Activated naive CD4-positive, alpha-beta T cell treated with anti-CD3 and anti-CD28 coated beads for 36 hours (primary cell): Measurements from ENCODE around the gene DRC7. TPM values are rescaled to one million over a fixed set of nuclear protein-coding genes. Genes with fewer than 3 reads are reported as not detected.
A peak's percentile ranks its signal among the peaks of the same experiment; 100 is the strongest.

Experiments used
- CTCF ChIA-PET: fragments of 350-600 bp; sonication (Branson Sonifier 250); formaldehyde crosslinking; loops from one replicate; lab custom pipeline; 2021; ENCODE audit warnings: antibody characterized with exemption; lab: Charles Lee
- DNase-seq: peaks from one replicate; pipeline ENCODE4 v3.0.0-alpha.2; 2020
- H3K27ac Mint-ChIP-seq: one replicate; pipeline ENCODE4 v1.8.0; 2021; ENCODE audit warnings: mild to moderate bottlenecking, mixed read lengths
- H3K27me3 Mint-ChIP-seq: one replicate; pipeline ENCODE4 v1.8.0; 2021; ENCODE audit warnings: low read depth, mixed read lengths
- H3K36me3 Mint-ChIP-seq: one replicate; pipeline ENCODE4 v1.8.0; 2021; ENCODE audit warnings: low read depth, mixed read lengths
- H3K4me1 Mint-ChIP-seq: one replicate; pipeline ENCODE4 v1.8.0; 2021; ENCODE audit warnings: low read depth, mixed read lengths
- H3K4me3 Mint-ChIP-seq: one replicate; pipeline ENCODE4 v1.8.0; 2021; ENCODE audit warnings: mild to moderate bottlenecking, moderate library complexity, mixed read lengths
- H3K9me3 Mint-ChIP-seq: one replicate; pipeline ENCODE4 v1.8.0; 2021; ENCODE audit warnings: mixed read lengths
- intact Hi-C: fragments of 100-400 bp; cut with micrococcal nuclease; formaldehyde crosslinking; loops from one replicate; pipeline ENCODE4 v1.15.1; 2023
- total RNA-seq, 2 experiments: library from RNA; stranded (reverse); gene quantifications; one replicate each; pipeline ENCODE4 v1.2.3, GENCODE V29; 2021

Gene DRC7, protein sequence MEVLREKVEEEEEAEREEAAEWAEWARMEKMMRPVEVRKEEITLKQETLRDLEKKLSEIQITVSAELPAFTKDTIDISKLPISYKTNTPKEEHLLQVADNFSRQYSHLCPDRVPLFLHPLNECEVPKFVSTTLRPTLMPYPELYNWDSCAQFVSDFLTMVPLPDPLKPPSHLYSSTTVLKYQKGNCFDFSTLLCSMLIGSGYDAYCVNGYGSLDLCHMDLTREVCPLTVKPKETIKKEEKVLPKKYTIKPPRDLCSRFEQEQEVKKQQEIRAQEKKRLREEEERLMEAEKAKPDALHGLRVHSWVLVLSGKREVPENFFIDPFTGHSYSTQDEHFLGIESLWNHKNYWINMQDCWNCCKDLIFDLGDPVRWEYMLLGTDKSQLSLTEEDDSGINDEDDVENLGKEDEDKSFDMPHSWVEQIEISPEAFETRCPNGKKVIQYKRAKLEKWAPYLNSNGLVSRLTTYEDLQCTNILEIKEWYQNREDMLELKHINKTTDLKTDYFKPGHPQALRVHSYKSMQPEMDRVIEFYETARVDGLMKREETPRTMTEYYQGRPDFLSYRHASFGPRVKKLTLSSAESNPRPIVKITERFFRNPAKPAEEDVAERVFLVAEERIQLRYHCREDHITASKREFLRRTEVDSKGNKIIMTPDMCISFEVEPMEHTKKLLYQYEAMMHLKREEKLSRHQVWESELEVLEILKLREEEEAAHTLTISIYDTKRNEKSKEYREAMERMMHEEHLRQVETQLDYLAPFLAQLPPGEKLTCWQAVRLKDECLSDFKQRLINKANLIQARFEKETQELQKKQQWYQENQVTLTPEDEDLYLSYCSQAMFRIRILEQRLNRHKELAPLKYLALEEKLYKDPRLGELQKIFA
- under 1 TPM in 1 of 2 experiments, not detected in 1; 0.49 TPM for total RNA-seq

DNA sequence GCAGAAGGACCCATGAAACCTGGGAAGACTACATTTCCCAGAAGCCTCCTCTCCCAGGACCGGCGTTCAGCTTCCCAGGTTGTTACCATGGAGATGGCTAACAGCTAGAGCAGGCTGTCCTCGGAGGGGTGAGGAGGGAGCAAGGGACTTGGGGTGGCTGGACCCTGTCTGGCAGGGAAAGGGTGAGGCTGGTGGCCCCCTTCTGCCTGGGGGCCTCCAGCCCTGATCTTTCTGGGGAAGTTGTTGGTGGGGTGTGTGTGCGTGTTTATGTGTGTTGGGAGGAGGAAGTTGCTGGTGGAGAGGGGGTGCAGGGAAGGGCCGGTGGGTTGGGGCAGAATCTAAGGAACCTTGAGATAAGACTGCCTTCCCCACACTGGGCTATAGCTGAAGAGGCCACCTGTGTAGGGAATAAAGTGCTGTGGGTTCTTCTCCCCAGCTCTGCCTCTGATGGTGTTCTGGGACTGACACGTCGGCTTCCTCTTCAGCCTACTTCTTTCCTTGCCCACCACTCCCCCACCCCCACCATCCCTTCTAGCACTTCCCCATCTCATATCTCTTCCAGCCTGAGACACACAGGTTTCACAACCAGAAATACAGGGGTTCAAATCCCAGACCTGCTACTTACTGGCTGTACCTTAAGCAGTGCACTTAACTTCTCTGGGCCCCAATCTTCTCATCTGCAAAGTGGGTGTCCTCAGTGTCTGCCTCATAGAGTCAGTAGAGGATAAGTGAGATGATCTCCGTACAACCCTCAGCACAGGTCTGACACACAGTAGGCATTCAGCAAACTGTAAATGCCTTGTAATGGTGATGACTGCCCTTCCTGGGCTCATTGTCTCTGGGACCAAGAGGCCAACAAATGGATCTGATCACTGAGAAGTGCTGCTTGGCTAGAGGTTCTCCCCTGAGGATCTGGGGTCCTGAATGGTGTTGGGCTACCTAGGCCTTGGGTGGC, at the start of gene DRC7:
Gene DRC7, plus strand, starts transcription at position 82 of the 955 bp plus-strand sequence. CDS start 3,144 bp downstream, outside the sequence.
- Mint-ChIP-seq H3K36me3 (no peaks in the 10 kb centered on the region), H3K27me3 (no peaks in the 10 kb centered on the region), H3K4me1 (peaks cover 11% of the 10 kb centered on the region), H3K4me3 (peak within 1 kb of the TSS; percentile 53), H3K9me3 (no peaks in the 10 kb centered on the region), H3K27ac (no peak within 1 kb of the TSS)
- CTCF ChIA-PET: no interaction called here
- intact Hi-C loops: no loop called here
- peak; percentile 22 for DNase-seq

DNA sequence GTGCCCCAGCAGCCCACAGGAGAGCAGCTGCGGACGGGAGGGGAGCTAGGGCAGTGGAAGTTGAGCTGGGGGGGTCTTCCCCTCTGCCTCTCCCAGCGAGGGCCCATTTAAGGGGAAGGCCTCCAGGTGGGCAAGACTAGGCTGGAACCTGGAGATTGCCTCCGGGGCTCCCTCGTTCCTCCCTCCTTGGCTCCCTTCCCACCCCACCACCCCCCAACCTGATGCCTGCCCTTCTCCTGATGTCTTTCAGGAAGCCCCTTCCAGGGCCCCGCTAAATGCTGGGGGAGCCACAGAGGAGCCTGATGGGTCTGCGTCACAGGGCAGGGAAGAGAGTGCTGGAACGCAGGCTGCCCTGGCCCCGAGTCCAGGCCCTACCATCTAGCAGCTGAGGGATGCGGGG, 49.4 kb upstream of the DRC7 start:
- intact Hi-C loops: no loop called here
- no peaks in the 10 kb centered on the region for H3K9me3 Mint-ChIP-seq
- H3K4me3 Mint-ChIP-seq: no peak overlapping the region
- CTCF ChIA-PET: interaction anchor here (1.2 to 6.5 kb wide), 3 partner anchors 36 to 68 kb away, joined by 3 to 162 read pairs (median 106); no protein-coding TSS in a partner anchor
- DNase-seq: no peak
- no peaks in the 10 kb centered on the region for H3K36me3 Mint-ChIP-seq
- no peaks in the 10 kb centered on the region for H3K27me3 Mint-ChIP-seq
- H3K4me1 Mint-ChIP-seq: peaks cover 10% of the 10 kb centered on the region
- no peak overlapping the region for H3K27ac Mint-ChIP-seq

DNA sequence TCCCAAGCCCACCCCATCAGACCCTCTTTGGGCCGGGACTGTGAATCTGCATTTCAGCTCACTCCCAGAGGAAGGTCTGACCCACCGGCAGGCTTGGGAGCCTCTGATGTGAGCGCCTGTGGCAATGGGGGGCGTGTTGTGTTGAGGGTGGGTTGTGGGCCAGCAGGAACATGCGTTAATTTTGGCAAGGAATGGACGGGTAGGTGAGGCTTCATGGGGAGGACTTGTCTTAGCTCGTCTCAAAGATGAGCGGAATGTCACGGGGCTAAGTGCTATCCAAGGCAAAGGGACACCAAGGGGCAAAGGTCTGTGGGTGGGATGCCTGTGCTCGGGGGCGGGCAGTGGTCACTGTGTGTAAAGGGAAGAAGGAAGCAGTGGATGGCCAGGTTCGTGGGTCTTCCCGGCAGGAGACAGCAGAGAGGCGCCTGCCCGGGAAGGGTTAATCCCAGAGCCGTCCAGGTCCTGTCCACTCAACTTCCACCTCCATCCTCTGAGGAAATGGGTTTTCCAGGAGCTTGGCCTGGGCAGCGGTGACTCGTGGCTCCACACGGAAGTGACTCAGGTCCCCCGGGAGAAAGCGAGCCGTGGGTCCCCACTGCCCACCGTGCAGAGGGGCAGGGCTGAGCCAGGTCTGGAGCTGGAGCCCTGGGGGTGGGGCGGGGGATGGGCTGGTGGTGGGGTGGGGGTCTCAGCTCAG, 48.8 kb upstream of the DRC7 start:
- no peaks in the 10 kb centered on the region for H3K27me3 Mint-ChIP-seq
- H3K27ac Mint-ChIP-seq: peak overlapping the region; percentile 54
- DNase-seq: no peak
- intact Hi-C loops: no loop called here
- peaks cover 10% of the 10 kb centered on the region for H3K4me1 Mint-ChIP-seq
- no peak overlapping the region for H3K4me3 Mint-ChIP-seq
- no peaks in the 10 kb centered on the region for H3K36me3 Mint-ChIP-seq
- H3K9me3 Mint-ChIP-seq: no peaks in the 10 kb centered on the region
- CTCF ChIA-PET: interaction anchor here (1.2 to 6.5 kb wide), 3 partner anchors 36 to 69 kb away, joined by 3 to 162 read pairs (median 106); no protein-coding TSS in a partner anchor

DNA sequence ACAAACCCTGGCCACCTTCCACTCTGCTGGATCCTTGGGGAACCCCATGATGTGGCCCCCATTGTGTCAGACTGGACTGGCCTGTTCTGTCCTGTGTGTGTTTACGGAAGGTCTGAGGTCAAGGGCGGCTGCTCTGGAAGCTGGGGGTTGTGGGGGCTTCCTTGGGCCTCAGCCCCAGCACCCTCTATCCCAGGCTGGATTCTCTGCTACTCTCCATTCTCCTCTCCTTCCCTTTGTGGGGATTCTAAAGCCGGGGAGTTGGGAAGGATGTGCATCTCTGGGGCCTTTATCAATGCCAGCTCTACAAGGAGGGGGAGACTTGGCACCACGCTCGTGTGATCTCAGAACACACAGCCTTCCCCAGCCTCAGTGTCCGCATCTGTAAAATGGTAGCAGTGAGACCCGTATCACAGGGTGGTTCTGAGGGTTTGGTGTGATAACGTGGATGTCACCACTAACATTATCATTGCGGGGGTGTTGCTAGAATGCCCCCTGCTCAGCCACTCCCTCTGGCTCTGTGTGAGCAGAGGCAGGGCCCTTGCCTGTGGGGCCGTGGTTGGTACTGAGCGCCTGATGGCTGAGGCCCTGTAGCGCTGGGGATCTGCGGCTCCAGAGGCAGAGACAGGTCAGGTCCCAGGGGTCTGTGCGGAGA, 48.1 kb upstream of the DRC7 start:
- Mint-ChIP-seq H3K4me1 (peaks cover 11% of the 10 kb centered on the region), H3K9me3 (no peaks in the 10 kb centered on the region), H3K4me3 (no peak overlapping the region), H3K27ac (no peak overlapping the region), H3K27me3 (no peaks in the 10 kb centered on the region), H3K36me3 (no peaks in the 10 kb centered on the region)
- CTCF ChIA-PET: interaction anchor here (0.8 to 6.5 kb wide), 6 partner anchors 10 to 73 kb away, joined by 3 to 162 read pairs (median 92); no protein-coding TSS in a partner anchor
- DNase-seq: no peak
- intact Hi-C loops: no loop called here

DNA sequence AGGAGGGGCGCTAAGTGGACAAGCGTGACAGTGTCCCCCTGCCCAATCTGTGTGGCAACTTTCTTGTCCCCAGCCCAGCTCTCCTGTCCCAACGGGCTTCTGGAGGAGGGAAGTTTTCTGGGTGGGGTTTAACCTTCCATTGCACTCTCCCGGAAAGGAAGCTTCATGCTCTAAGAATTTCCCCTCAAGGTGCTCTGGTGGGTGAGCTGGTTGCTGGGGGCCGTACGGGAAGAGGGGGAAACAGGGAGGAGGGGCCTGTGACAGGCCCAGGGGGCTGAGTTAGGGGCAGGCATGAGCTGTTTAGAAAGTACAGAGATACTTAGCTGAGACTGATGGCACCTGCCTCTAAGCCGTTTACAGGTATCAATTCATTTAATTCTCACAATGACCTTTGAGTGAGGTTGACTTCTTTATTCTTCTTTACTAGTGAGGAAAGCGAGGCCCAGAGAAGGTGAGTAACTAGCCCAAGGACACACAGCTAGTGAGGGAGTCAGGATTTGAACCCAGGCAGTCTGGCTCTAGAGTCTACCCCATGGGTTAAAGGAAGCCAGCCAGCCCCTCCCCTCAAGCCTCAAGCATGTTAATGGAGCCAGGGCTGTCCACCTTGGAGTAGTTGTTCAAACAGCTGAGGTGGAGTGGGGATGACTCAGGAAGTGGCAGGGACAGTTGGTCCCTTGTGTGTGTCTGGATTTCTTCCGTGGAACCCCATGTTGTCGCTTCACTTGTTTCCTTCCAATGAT, 47.3 kb upstream of the DRC7 start:
- Mint-ChIP-seq H3K36me3 (no peaks in the 10 kb centered on the region), H3K4me3 (no peak overlapping the region), H3K9me3 (no peaks in the 10 kb centered on the region), H3K4me1 (peaks cover 17% of the 10 kb centered on the region), H3K27me3 (no peaks in the 10 kb centered on the region), H3K27ac (no peak overlapping the region)
- CTCF ChIA-PET: interaction anchor here (0.6 to 6.5 kb wide), 13 partner anchors 10 to 250 kb away, joined by 3 to 162 read pairs (median 11); partner anchors contain the start of gene ADGRG1
- intact Hi-C loops: no loop called here
- DNase-seq: no peak

DNA sequence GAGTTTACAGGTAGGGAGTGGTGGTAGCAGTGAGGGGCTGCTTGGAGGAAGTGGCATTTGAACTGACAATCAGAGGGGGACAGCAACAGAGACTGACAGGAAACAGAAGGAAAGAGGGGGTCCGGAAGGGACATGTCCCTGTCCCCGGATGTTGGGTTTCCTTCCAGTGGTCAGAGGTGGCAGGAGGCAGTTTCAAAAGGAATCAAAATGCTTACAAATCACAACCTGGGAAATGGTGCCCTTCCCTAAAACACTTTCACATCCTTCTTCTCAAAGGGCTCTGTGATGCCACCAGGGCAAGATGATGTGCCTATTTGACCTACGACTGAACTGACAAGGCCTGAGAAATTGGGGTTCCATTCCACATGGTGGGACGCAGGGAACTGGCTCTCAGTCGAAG, 46.5 kb upstream of the DRC7 start:
- H3K4me1 Mint-ChIP-seq: peaks cover 17% of the 10 kb centered on the region
- H3K9me3 Mint-ChIP-seq: no peaks in the 10 kb centered on the region
- CTCF ChIA-PET: interaction anchor here (0.6 to 6.5 kb wide), 18 partner anchors 11 to 102 kb away, joined by 3 to 162 read pairs (median 8); partner anchors contain the start of gene ADGRG1
- no peak for DNase-seq
- peak overlapping the region; percentile 34 for H3K27ac Mint-ChIP-seq
- H3K36me3 Mint-ChIP-seq: no peaks in the 10 kb centered on the region
- H3K4me3 Mint-ChIP-seq: no peak overlapping the region
- intact Hi-C loops: loop anchor here (2.0 kb wide), 1 partner anchor 347 kb away; no protein-coding TSS in a partner anchor
- no peaks in the 10 kb centered on the region for H3K27me3 Mint-ChIP-seq

DNA sequence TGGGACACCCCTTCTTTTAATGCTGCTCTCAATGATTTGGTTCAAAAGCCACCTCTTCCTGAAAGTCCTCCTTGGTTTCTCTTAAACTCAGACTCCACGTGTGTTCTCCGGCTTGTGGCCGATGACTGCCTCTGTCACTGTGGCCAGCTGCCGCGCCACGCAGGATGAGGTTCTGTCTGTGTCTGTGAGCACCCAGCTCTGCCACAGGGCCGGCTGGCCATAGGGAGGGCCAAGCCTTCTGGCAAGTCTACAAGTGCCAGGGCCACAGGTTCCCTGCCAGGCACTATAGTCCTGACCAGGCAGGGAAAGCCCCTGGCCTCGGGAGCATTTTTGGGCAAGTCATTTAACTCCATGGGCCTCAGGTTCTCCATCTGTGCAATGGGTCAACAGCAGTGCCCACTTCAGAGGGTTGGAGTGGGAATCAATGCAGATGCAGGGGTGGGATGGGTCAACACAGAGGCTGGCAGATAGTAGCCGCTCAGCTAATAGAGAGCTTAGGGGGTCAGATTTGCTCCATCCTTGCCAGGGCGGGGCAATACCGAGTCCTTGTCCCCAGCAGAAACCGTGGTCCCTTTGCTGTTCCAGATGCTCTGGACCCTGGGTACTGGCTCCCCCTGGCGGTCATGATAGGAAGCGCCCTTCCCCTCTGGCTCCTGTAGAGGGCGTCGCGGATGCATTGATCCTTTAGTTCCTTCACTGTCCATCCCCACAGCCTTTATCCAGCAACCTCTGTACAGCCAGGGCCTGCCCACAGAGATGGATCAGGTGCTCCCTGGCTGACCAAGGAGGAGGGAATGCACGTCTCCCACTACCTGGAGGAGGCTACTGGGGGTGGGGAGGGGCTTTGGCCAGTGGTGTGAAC, 45.8 kb upstream of the DRC7 start:
- Mint-ChIP-seq H3K27ac (peak overlapping the region; percentile 44), H3K4me3 (no peak overlapping the region), H3K9me3 (no peaks in the 10 kb centered on the region), H3K36me3 (no peaks in the 10 kb centered on the region), H3K4me1 (peaks cover 17% of the 10 kb centered on the region), H3K27me3 (no peaks in the 10 kb centered on the region)
- DNase-seq: peak; percentile 93
- CTCF ChIA-PET: interaction anchor here (0.6 to 6.5 kb wide), 32 partner anchors 11 to 386 kb away, joined by 3 to 162 read pairs (median 4); partner anchors contain the start of genes ADGRG1 and ADGRG3
- intact Hi-C loops: loop anchor here (1.0 to 2.0 kb wide), 10 partner anchors 40 to 351 kb away; partner anchors contain the start of genes KATNB1 and ZNF319

DNA sequence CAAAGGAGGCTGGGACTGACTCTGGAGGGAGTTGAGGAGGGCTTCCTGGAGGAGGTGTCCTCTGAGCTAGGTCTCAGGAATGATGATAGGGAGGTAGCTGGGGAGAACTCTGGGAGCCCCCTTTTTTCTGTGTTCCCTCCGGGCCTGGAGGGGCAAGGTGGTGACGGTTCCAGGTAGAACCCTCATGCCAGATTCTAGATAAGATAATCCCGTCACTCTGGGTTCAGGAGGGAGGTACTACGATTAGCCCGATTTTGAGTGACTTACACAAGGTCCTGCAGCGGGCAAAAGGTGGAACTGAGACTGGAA, 45.2 kb upstream of the DRC7 start:
- Mint-ChIP-seq H3K4me3 (no peak overlapping the region), H3K4me1 (peaks cover 17% of the 10 kb centered on the region), H3K36me3 (no peaks in the 10 kb centered on the region), H3K27me3 (no peaks in the 10 kb centered on the region), H3K27ac (no peak overlapping the region), H3K9me3 (no peaks in the 10 kb centered on the region)
- intact Hi-C loops: loop anchor here (1.0 to 2.0 kb wide), 10 partner anchors 40 to 351 kb away; partner anchors contain the start of genes KATNB1 and ZNF319
- CTCF ChIA-PET: interaction anchor here (0.7 to 6.5 kb wide), 24 partner anchors 11 to 386 kb away, joined by 3 to 162 read pairs (median 6); partner anchors contain the start of genes ADGRG1 and ADGRG3
- DNase-seq: no peak

DNA sequence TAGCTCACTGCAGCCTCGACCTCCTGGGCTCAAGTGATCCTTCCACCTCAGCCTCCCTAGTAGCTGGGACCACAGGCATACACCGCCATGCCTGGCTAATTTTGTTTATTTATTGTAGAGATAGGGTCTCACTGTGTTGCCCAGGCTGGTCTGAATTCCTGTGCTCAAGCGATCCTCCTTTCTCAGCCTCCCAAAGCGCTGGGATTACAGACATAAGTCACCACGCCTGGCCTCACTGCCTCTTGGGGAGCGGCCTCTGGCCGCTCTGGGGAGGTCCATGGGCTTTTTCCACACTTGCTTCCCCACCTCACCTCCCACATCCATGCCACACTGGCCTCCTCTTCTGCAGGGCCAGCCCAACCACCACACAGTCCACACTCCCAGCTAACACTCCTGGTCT, 44.8 kb upstream of the DRC7 start:
- intact Hi-C loops: loop anchor here (1.0 to 2.0 kb wide), 10 partner anchors 41 to 350 kb away; partner anchors contain the start of genes KATNB1 and ZNF319

More for the DNA sequence above, 44.8 kb upstream of the DRC7 start:
- Mint-ChIP-seq H3K4me3 (no peak overlapping the region), H3K4me1 (peaks cover 17% of the 10 kb centered on the region), H3K27ac (no peak overlapping the region), H3K27me3 (no peaks in the 10 kb centered on the region), H3K9me3 (no peaks in the 10 kb centered on the region), H3K36me3 (no peaks in the 10 kb centered on the region)
- no peak for DNase-seq
- CTCF ChIA-PET: interaction anchor here (0.7 to 6.5 kb wide), 24 partner anchors 10 to 385 kb away, joined by 3 to 162 read pairs (median 5); partner anchors contain the start of gene ADGRG3
